Nephron (organoid): ENCODE data around the gene VPS13C.

Source experiments
- H3K27ac Mint-ChIP-seq, 3 experiments: 2 replicates each; pipeline ENCODE4 v1.8.0; 2020; ENCODE audit warnings: mixed read lengths in 3 of 3, mild to moderate bottlenecking in 2 of 3, moderate library complexity in 1 of 3
- H3K27me3 Mint-ChIP-seq: 2 replicates; pipeline ENCODE4 v1.8.0; 2021; ENCODE audit warnings: low read depth, mild to moderate bottlenecking, moderate library complexity, mixed read lengths
- H3K36me3 Mint-ChIP-seq: 2 replicates; pipeline ENCODE4 v1.8.0; 2020; ENCODE audit warnings: low read depth, mixed read lengths
- H3K4me1 Mint-ChIP-seq: 2 replicates; pipeline ENCODE4 v1.8.0; 2020; ENCODE audit warnings: mixed read lengths
- H3K4me3 Mint-ChIP-seq, 3 experiments: 2 replicates each; pipeline ENCODE4 v1.8.0; 2020; ENCODE audit warnings: mild to moderate bottlenecking in 3 of 3, mixed read lengths in 3 of 3, moderate library complexity in 2 of 3
- H3K9me3 Mint-ChIP-seq: 2 replicates; pipeline ENCODE4 v1.8.0; 2020; ENCODE audit warnings: mixed read lengths
- TF ChIP-seq, protein P1 (sequence below), 3 experiments: fragments of 200-600 bp; sonication (generic); IDR thresholded peaks; one replicate each; pipeline ENCODE4 v1.5.0; 2021; ENCODE audit warnings: antibody characterized with exemption in 3 of 3; ENCODE audit not compliant: unreplicated experiment in 3 of 3

Gene VPS13C

DNA sequence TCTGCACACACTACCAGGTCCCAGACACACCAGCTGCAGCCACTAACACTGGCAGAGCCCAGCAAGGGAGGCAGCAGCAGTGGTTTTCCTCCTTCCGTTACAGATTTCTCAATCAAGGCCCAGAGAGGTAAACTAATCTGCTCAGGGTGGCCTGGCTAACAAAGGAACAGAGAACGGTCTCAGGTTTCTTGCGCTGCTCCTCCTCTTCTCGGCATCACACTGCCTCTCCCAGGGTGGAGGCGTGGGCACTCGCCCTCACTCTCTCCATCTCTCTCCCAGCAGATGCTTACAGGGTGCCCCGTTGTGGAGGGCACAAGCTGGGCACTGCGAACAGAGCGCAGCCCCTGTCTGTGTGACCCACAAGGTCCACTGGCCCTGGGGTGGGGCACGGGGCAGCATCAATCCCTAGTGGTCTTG, 228.7 kb downstream of the VPS13C start:
- Mint-ChIP-seq H3K4me3 (no peak overlapping the region), H3K27me3 (peaks cover 17% of the 10 kb centered on the region), H3K9me3 (no peaks in the 10 kb centered on the region), H3K27ac (no peak overlapping the region), H3K36me3 (no peaks in the 10 kb centered on the region), H3K4me1 (no peaks in the 10 kb centered on the region)
- TF ChIP-seq, protein P1, sequence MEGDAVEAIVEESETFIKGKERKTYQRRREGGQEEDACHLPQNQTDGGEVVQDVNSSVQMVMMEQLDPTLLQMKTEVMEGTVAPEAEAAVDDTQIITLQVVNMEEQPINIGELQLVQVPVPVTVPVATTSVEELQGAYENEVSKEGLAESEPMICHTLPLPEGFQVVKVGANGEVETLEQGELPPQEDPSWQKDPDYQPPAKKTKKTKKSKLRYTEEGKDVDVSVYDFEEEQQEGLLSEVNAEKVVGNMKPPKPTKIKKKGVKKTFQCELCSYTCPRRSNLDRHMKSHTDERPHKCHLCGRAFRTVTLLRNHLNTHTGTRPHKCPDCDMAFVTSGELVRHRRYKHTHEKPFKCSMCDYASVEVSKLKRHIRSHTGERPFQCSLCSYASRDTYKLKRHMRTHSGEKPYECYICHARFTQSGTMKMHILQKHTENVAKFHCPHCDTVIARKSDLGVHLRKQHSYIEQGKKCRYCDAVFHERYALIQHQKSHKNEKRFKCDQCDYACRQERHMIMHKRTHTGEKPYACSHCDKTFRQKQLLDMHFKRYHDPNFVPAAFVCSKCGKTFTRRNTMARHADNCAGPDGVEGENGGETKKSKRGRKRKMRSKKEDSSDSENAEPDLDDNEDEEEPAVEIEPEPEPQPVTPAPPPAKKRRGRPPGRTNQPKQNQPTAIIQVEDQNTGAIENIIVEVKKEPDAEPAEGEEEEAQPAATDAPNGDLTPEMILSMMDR (IDR thresholded peaks at IDR 0.05; ENCODE audit: unreplicated experiment in 3 of 3) = no peak

DNA sequence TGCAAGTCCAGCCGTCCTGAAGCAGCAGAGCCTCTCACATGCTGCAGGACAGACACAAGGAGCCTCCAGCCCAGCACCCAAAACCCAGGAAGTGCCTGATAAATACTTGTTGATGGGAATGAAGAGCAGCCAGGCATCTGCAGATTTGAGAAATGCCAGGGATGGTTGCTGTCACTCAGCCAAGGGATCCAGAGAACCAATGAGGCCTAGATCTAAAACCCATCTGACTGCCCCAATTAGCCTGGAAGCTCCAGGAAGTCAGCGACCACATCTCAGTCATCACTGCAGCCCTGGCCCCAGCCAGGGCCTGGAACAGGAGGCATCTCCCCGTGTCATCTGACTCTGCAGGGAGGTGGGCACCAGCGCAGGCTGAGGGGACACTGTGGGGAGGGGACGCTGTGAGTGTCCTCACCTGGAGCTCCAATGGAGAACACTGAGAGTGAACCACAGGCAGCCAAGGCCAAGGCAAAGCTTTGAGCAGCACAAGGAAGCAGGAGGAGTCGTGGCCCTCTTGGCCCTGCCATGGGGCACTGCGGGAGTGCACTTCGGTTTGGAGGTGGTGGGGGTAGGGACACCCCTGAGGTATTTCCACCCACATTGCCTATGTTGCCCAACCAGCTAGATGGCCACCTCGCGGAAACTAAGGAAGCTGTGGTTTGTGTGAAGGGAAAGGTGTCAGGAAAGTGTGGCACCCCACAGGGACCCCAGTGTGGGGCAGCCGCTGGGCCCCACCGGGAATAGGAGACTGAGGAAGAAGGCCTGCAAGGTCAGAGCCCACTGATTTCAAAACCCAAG, 229.5 kb downstream of the VPS13C start:
- Mint-ChIP-seq H3K4me1 (no peaks in the 10 kb centered on the region), H3K27ac (no peak overlapping the region), H3K9me3 (no peaks in the 10 kb centered on the region), H3K27me3 (peaks cover 17% of the 10 kb centered on the region), H3K4me3 (no peak overlapping the region), H3K36me3 (no peaks in the 10 kb centered on the region)
- TF ChIP-seq, protein P1 (IDR thresholded peaks at IDR 0.05; ENCODE audit: unreplicated experiment in 3 of 3) = no peak

DNA sequence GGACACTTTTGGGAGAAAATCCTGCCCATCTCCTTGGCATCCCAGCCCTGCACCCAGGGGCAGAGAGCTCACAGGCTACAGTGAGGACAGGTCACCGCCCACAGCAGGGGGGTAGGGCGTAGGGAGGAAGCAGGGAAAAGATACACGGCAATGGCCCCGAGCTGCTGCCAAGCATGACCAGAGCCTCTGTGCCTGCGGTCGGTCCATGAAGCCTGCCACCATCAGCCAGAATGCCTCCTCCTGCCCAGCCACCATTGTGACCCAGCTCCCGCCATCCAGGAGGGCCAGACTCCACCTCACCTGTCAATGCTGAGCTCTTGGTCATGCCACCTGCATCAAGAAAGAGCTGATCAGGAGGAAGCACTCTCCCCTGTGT, 230.7 kb downstream of the VPS13C start:
- TF ChIP-seq, protein P1 (IDR thresholded peaks at IDR 0.05; ENCODE audit: unreplicated experiment in 3 of 3) = no peak
- Mint-ChIP-seq H3K27ac (no peak overlapping the region), H3K4me3 (no peak overlapping the region), H3K27me3 (peaks cover 13% of the 10 kb centered on the region), H3K9me3 (no peaks in the 10 kb centered on the region), H3K36me3 (no peaks in the 10 kb centered on the region), H3K4me1 (no peaks in the 10 kb centered on the region)

DNA sequence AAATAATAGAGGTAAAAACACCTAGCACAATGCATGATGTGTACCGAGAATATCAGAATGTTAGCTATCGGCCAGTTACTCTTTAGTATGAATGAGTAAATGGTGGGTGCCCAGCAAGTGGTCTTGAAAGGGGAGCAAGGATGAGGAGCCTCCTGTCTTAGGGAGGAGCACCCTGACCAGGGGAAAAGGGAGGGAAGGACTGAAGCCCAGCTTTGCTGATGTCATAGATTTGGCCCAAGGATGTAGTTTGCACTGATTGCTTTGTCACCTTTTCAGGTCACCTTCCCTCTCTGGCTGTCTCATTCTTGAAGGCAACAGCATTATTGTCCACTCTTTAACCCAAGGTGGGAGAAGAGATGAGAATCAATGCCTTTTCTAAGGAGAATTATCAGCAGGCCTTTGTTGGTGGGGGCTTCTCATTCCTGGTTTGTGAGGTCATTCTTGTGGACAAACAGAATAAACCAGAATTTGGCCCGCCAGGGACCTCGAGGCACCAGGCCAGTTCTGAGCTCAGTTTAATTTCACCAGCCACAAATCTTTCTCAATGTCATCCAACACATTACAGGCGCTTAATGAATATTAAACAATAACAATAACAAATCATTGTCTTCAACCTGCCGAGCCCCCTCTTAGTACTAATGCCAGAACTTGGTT, 231.3 kb downstream of the VPS13C start:
- peaks cover 1% of the 10 kb centered on the region for H3K9me3 Mint-ChIP-seq
- no peak overlapping the region for H3K4me3 Mint-ChIP-seq
- no peaks in the 10 kb centered on the region for H3K4me1 Mint-ChIP-seq
- TF ChIP-seq, protein P1 (IDR thresholded peaks at IDR 0.05; ENCODE audit: unreplicated experiment in 3 of 3) = no peak
- H3K36me3 Mint-ChIP-seq = no peaks in the 10 kb centered on the region
- H3K27me3 Mint-ChIP-seq = peaks cover 8% of the 10 kb centered on the region
- no peak overlapping the region for H3K27ac Mint-ChIP-seq

DNA sequence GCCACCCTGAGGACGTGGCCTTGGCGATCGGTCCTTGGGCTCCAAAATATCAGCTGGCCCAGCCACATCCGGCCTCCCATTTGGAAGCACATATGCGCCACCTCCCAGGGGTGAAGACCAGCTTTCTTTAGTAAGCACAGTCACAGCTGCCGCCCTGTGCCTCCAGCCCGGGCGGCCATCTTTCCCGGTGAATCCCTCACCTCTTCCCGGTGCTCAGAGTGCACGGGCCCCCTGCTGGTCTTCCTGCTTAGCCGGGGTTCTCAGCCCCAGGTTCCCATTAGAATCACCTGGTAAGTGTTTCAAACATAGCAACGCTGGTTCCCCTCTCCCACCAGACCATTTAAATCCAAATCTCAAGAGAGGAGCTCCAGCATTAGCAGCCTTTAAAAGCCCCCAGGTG, 232.2 kb downstream of the VPS13C start:
- TF ChIP-seq, protein P1 (IDR thresholded peaks at IDR 0.05; ENCODE audit: unreplicated experiment in 3 of 3) = no peak
- no peak overlapping the region for H3K4me3 Mint-ChIP-seq
- no peaks in the 10 kb centered on the region for H3K4me1 Mint-ChIP-seq
- H3K27ac Mint-ChIP-seq = no peak overlapping the region
- H3K9me3 Mint-ChIP-seq = peaks cover 6% of the 10 kb centered on the region
- no peaks in the 10 kb centered on the region for H3K36me3 Mint-ChIP-seq
- peaks cover 5% of the 10 kb centered on the region for H3K27me3 Mint-ChIP-seq
